ENCODE data around the gene NRXN3.

Gene NRXN3

GRCh38 chr14:78207414-78207813 lies 37.2 kb downstream of the NRXN3 start:
- TF ChIP-seq CTCF (IDR thresholded peaks at IDR 0.05; ENCODE audit: low read depth, low read length): no peak
- H3K4me3 ChIP-seq (ENCODE audit: low read depth, low read length): no peak overlapping the region

GRCh38 chr14:78220273-78220672 lies 50.1 kb downstream of the NRXN3 start:
- no peak for TF ChIP-seq CTCF (IDR thresholded peaks at IDR 0.05; ENCODE audit: low read depth, low read length)
- no peak overlapping the region for H3K4me3 ChIP-seq (ENCODE audit: low read depth, low read length)

GRCh38 chr14:78222746-78223145 lies 52.6 kb downstream of the NRXN3 start:
- TF ChIP-seq CTCF (IDR thresholded peaks at IDR 0.05; ENCODE audit: low read depth, low read length): no peak
- H3K4me3 ChIP-seq (ENCODE audit: low read depth, low read length): no peak overlapping the region

GRCh38 chr14:78227248-78228077 lies 57.3 kb downstream of the NRXN3 start:
- no peak for TF ChIP-seq CTCF (IDR thresholded peaks at IDR 0.05; ENCODE audit: low read depth, low read length)
- no peak overlapping the region for H3K4me3 ChIP-seq (ENCODE audit: low read depth, low read length)

GRCh38 chr14:78228702-78229327 lies 58.6 kb downstream of the NRXN3 start:
- no peak for TF ChIP-seq CTCF (IDR thresholded peaks at IDR 0.05; ENCODE audit: low read depth, low read length)
- no peak overlapping the region for H3K4me3 ChIP-seq (ENCODE audit: low read depth, low read length)

GRCh38 chr14:78232231-78233000 lies 62.2 kb downstream of the NRXN3 start:
- no peak overlapping the region for H3K4me3 ChIP-seq (ENCODE audit: low read depth, low read length)
- no peak for TF ChIP-seq CTCF (IDR thresholded peaks at IDR 0.05; ENCODE audit: low read depth, low read length)

Measured in WI38 (cell line).